Caki2 (cell line): ENCODE data around the gene NFIA. TPM values are rescaled to one million over a fixed set of nuclear protein-coding genes. Genes with fewer than 3 reads are reported as not detected.

Source experiments
- DNase-seq: peaks from one replicate; pipeline ENCODE4 v3.0.0-alpha.2; 2015; ENCODE audit warnings: low read depth
- in situ Hi-C: cut with HindIII; loops from 2 replicates; pipeline ENCODE4 v1.10.0; 2016; ENCODE audit warnings: low sequenced_read_pairs, low pct_unique_long_range_greater_than_20kb, mixed read lengths
- total RNA-seq: library from RNA; depleted of rRNA; stranded (reverse); fragments of >200 nt; shearing (Covaris generic); gene quantifications from 2 replicates; pipeline ENCODE4 v1.2.3, GENCODE V29; 2014; ENCODE audit warnings: low replicate concordance

NFIA gene
- total RNA-seq, 1 experiment from 2014 or later: 8.7 TPM

DNA sequence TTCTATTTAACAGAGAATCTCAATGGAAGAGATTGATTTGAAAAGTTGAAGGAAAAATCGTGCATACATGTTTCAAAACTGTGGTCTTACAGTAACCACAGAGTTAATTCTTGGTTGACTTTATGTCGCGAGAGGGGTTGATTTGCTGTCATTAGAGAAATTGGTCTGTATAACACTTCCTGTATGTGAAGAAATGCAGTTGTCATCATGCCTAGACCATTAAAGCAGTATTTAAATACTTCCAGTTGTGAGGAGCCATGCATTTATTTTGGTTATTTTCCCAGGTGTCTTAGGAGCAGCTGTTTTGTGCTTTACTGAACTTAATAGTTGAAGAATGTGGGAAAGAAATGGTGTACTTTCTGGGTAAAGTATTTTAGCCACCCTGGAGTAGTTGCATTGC is 76.2 kb downstream of the NFIA start:
- DNase-seq: no peak
- in situ Hi-C loops: no loop called here

DNA sequence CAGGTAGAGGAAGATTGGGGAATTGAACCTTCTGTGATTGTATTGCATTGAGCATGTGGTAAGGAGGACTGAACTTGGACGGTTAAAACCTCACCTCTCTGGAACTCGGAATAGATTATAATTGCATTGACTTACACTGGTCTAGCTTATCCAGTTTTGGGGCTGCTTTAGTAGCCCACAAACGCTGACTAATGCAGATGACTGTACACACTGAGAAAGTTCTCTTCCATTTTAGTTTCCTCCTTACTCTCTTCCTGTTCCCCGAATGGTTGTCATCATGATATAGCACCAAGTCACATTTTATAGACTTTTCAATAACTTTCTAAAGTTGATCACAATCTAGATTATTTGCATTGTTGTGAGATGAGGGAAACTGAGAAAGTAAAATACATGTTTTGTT is 78.2 kb downstream of the NFIA start:
- no peak for DNase-seq

DNA sequence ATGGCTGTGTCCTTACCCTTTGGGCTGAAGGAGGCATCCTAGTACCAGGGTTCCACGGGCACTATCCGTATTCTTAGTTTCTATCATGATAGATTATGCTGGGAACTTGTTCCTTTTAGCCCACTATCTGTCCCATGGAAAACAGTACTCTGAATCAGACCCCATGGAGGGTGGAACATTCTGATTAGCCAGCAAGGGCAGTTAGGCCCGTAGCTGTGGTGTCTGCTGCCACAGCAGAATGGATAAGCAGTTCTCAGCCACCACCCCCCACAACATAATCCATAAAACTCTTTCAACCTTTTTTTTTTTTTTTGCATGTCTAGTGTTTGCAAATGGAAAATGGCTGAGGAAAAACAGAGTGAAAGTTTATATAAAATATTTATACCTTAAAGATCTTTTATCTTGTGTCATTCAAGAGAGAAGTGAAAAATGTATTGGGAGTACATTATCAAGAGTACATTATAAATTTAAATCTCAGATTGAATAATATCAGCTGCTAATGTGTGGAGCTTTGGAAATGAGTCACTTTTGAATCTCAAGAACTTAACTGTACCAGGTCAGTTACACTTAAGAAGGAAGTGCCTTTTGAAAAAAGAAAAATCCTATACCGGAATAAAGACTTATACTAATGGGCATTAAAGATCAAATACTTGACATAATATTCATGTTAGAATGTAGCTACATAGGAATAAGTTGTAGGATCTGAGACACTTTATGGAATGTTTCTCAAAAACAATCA is 80.3 kb downstream of the NFIA start:
- no peak for DNase-seq
- in situ Hi-C loops: no loop called here

More for the DNA sequence above, 78.2 kb downstream of the NFIA start:
- in situ Hi-C loops: no loop called here

DNA sequence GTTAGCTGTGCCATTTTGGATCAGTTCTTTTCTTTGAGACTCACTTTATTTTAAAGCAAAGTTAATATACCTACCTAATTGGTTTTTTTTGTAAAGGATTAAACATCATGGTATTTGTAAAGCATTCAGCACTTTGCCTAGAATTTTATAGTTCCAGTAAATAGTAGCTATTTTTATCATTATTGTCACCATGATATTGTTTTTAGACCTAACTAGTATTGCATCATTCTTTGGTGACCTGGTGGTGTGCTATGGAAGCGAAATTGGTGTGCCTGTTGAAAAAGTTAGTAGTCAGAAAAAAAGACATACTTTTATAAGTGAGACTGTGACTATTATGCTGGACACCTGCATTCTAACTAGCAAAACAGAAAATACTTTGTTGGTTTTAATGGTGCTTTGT is 81.0 kb downstream of the NFIA start:
- DNase-seq: no peak
- in situ Hi-C loops: no loop called here

DNA sequence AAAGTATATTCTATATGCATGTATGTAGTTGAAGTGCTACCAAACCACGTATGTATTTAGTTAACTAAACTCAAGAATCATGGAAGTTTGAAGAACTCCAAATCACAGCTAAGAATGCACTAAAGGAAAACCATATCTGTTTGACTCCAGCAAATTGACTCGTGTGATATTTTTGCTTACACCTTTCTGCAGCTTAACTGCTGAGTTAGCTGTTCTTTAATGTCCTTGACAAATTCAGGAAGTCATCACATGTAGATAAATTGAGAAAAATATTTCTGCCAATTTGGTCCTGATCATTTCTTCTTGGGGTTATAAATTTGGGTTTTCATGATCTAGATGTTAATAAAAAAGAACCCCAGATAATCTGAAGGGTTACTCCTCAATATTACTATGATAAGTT is 83.0 kb downstream of the NFIA start:
- in situ Hi-C loops: no loop called here
- DNase-seq: no peak

DNA sequence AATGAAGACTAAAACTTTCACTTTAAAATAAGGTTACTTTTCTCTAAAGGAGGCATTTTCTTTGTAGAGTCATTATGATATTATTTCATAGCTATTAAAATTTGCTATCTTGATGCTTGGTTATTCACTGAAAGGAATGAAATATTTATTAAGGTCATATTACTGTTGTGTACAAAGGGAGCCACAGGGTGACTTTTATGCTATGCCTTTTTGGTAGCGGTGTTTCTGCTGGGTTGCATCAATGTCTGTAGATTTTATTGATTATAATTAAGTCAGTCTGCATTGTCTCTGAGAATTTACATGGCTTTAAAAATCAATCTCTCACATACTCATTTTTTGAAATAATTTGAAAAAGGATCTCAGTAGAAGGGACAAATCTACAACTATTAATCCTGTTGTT is 84.9 kb downstream of the NFIA start:
- no peak for DNase-seq
- in situ Hi-C loops: no loop called here

DNA sequence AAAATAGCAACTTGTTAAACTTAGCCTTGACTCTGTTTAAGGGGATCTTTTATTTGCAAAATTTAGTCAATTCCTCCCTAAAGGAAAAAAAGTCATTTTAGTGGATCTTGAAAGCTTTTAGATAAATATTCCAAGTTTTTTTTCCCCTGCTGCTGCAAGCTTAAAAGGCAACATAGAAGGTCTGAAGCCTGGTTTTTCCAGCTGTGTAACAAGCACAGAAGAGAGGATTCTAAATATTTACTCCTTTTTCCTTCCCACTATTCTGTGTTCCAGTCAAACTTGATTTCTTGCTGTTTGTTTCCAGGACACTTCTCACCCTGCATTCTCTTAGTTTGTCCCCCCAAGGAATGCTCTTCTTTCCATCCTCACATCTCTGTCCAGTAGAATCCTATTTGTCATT is 86.7 kb downstream of the NFIA start:
- no peak for DNase-seq
- in situ Hi-C loops: no loop called here

DNA sequence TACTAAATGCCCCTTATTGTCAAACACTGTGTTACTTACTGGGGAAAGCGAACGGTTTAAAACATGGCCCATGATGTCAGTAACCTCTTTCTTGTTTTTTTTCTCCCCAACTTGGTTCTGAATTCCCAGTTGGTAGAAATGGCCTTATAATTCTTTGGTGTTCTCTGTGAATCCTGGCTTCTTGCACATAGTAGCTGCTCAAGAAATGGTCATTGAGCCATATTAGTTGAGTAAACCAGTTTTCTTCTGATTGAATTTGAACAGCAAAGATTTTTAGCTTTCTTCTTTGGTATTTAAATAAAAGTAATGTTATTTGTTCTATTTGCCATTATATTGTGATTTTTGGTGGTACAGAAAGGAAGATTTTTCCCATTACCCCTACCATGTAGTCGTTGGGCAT is 87.3 kb downstream of the NFIA start:
- no peak for DNase-seq
- in situ Hi-C loops: no loop called here

DNA sequence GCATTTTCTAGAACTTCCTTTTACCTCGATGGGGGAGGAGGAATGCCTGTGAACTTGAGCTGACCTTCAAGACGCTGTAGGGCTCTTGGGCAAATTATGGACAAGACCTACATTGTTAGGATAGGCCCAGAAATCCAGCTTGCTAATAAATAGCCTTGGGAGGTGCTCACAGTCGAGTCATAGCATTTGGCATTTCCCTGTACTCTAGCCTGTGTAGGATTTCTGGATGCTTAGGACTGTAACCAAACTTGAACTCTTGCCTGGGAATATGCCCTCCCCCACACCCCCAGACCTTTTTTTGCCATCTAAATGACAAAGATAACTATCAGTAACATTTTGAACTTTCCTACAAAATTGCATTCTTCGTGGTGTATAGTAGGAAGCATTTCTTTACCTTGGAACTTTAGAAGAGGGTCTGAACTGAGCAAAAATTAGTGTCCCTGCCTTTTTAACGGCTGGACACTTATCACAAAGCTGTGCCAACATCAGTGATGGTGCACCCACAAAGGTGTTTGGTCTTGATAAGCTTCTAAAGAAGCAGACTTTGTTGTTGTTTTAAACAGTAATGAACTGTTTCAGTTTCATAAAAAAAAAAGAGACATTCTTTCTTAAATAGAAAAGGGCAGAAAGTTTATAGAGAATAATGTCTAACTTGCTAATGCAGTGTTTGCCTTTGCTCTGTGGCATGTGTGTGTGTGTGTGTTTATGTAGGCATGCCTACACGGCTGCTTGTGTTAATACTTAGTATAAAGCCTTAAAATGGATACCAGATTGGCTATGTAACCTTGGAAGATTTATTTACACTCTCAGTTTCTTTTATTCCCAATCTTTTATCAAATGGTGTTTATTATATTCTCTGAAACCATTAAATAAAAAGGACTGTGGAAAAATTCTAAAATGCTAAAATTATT is 88.2 kb downstream of the NFIA start:
- DNase-seq: no peak
- in situ Hi-C loops: no loop called here

DNA sequence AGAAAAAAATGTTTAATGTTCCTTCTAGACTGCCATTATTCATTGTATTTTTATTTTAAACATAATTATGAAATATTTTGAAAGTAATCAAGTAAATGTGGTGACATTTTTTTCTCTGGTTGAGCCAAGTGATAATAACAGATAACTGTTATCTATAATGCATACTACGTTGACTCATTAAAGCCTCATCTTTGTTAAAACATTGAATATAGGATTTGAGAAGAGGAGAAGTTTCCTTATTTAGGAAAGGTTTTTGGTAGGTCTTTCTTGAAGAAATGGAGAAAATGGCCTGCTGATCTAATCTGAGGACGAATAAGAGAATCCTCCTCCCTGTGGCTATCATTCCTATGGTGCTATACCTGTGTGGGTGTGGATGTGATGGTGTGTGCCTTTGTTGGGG is 89.0 kb downstream of the NFIA start:
- no peak for DNase-seq
- in situ Hi-C loops: no loop called here

DNA sequence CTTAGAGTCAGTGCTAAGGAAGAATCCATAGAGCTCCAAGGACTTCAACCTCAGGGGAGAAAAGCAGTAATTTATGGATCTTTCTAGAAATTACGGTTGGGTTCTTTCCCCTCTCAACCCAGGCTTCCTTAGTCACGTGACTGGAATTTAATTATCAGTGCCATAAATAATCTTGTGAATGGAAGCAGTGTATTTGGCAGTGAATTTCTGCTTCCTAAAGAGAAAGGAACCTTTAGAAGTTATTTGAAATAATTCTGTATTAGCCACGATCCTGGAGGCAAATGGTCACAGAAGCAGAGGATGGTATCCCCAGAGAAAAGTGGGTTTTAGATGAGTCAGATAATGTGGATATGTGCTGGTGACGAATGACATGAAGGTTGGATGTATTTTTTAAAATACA is 89.6 kb downstream of the NFIA start:
- in situ Hi-C loops: no loop called here
- DNase-seq: no peak

DNA sequence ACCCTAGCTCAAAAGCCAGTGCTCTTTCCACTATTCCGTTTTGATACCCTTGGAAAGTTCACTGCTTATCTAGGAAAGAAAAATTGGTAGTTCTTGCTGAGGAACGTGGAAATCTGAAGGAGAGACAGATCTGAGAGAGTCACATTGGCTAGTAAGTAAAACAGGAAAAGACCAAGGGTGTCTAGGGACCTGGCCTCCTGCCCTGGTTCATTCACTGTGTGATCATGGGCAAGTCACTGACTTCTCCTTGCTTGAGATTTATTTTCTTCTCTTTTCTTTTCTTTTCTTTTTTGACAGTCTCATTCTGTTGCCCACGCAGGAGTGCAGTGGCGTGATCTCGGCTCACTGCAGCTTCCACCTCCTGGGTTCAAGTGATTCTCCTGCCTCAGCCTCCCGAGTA is 90.8 kb downstream of the NFIA start:
- DNase-seq: no peak
- in situ Hi-C loops: no loop called here

DNA sequence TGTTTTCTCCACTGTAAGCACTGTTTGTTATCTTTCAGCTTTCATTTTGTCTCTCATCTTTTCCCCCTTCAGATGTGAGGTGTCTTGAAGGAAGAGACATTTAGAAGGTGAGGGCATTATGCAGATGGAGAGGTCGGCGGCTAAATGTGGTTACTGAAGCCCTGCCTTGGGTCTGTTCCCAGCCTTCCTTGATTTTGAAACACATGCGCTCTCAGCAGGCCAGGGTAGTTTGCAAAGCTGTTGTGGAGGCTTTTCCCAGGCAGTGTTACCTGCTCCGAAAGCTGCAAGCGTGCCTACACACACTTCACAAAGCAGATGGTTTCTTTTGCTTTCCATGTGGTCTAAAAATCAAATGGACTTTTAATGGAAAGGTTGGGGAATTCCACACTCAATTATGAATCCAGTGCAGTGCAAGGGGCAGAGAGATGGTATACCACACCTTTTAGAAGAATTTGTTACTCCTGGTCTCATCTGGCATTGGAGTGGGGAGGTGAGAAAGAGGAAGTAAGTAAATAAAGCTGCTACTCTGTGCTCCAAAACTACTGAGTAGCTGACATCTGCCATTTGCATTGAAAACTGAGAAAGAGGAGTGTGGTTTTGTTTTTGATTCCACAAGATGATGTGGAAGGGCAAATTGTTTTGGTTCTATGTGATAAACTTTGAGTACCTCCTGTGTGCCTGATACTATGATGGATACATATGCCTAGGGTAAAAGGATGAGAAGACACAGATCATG is 91.9 kb downstream of the NFIA start:
- no peak for DNase-seq
- in situ Hi-C loops: no loop called here

DNA sequence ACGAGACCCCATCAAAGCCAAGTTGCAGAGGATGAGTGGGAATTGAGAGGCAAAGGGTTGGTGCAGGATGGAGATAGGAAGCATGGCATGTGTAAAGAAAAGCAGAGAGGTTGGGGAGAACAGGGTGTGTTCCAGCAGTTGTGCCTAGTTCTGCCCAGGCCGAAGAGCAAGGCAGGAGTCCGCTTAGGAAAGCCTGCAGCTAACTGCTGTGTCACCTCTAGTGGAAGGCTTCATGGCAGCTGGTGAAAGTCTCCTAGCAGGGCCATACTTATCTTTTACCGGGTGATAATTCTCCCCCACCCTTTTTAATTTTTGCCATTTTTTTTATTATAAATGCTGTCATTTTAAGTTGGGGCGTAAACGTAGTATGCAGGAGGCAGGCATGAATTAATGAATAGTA is 93.6 kb downstream of the NFIA start:
- in situ Hi-C loops: no loop called here
- DNase-seq: no peak

DNA sequence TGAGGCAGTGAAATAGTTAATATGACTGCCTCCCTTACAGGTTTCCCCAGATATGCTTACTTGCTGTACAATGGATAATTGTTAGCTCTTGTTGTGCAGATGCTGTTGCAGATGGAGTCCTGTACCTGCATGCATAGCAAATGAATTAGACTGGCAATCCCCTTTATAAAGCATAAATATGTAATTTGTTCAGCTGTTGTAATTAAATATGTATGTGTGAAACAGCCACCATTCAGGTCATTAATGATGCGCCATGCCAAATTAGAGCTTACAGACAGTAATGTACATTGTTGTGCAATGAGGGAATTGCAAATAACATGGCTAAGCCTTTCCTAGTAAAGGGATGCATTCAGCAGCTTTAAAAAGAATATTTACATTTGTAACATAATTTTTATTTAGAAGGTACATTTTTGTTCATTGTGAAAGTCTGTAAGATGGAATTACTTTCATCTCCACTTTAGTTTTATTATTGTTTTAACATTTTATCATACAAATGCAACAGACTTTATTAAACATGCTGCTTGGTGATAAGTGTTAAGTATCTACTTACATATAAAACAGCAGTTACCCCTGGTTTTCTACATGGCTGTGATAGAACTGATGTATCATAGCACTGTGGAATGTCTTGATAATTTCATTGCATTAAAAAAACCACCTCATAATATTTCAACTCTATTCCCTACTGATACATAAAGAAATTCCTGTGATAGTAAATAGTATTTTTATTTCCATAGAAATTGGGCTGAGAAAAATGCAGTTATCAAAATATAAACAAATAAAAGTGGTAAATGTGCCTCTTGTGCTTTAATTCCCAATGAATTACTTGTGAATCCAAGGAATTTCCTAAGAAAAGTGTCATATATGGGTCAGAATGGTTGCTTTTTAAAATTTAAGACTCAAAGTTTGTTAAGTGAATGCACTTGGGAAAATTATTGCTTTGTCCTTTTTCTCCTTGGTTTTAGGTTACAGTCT is 99.0 kb downstream of the NFIA start:
- DNase-seq: no peak
- in situ Hi-C loops: no loop called here

DNA sequence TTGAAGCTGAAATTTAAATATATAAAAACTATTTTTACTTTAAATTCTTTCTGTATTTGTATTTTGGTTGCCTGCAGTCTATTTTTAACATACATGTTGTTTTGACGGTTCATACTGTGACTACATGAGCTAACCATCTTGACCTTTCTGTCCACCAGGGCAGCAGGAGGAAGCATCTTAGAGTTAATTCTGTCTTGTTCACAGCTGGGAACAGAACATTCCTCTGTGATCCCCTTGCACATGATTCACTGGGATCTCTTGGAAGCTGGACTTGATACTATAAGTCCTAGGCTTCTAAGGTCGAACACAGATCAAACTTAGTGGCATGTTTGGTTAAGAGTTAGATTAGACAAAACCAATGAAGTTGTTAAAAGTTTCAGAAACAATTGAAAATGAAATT is 99.7 kb downstream of the NFIA start:
- in situ Hi-C loops: no loop called here

DNA sequence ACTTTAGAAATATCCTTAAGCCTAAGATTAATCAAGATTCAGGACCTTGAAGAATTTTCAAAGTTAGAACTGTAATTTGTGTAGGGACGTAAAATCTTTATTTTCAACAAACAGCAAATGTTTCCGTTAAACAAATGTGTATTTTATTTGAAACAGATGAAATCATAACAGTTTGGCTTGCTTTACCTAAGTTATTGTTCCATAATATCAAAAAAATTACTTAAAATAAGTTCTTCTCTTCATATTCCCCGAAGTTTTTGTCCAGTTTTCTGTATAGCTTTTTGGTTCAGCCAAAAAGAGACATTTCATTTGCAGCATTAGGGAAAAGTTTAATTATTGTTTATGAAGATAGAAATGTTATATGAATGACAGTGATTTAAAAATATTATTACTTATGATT is 100.1 kb downstream of the NFIA start:
- DNase-seq: no peak
- in situ Hi-C loops: no loop called here

More for the DNA sequence above, 99.7 kb downstream of the NFIA start:
- no peak for DNase-seq

DNA sequence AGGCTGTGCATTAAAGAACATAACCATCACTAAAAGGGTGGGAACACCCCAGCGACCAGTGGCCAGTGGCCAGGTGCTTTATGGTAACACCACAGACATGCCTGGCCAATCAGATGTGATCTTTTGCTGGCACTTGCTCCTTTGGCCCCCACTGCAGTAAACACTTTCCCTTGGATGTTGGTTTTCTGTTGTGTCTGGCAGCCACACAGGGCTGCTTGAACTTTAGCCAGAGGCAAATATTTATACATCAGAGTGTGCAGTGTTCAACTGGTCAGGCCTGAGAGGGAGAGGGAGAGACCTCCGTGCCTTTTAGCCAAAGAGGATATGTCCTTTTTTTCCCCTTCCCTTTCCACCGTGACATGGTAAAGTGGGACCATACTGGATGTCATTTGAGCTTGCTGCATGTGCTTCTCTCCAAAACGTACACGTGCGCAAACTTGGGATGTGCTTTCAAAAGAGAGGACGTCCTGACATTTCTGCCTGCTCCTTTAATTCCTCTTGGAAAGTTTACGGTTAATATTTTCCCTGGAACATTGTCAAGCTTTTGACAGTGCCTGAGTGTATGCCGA is 101.2 kb downstream of the NFIA start:
- in situ Hi-C loops: no loop called here
- DNase-seq: no peak
